Adrenal gland (tissue), 12 donors: ENCODE measurements around the gene PGAP3. TPM values are rescaled to one million over a fixed set of nuclear protein-coding genes. Genes with fewer than 3 reads are reported as not detected.

Experiments used
- DNase-seq, 7 donors: peaks; one replicate each; pipeline ENCODE4 v3.0.0-alpha.2; 2019 to 2020
- H3K27ac ChIP-seq, 5 donors: fragments of 200-600 bp; sonication (generic) in 4 of 5; 1 replicate in 3 of 5; 2 replicates in 2 of 5; pipeline versions ENCODE4 v1.5.1 to v1.8.0; 2016 to 2020; ENCODE audit warnings: mild to moderate bottlenecking in 1 of 5
- H3K27me3 ChIP-seq: fragments of 200-600 bp; 2 replicates; pipeline ENCODE4 v1.8.0; 2021
- H3K36me3 ChIP-seq, 2 donors: fragments of 200-600 bp; replicated peaks in 1 of 2; 1 replicate in 1 of 2; 2 replicates in 1 of 2; pipeline versions ENCODE4 v1.5.1 to v1.8.0; 2018 to 2022
- H3K4me1 ChIP-seq, 2 donors: fragments of 200-600 bp; replicated peaks in 1 of 2; 1 replicate in 1 of 2; 2 replicates in 1 of 2; pipeline versions ENCODE4 v1.5.1 to v1.8.0; 2018 to 2021
- H3K4me3 ChIP-seq, 4 donors: fragments of 200-600 bp; sonication (generic) in 3 of 4; one replicate each; pipeline ENCODE4 v1.5.1; 2016 to 2018
- H3K9me3 ChIP-seq, 3 donors: fragments of 200-600 bp; sonication (generic) in 1 of 3; replicated peaks in 1 of 3; 1 replicate in 2 of 3; 2 replicates in 1 of 3; pipeline versions ENCODE4 v1.5.1 to v1.8.0; 2016 to 2021
- POLR2A ChIP-seq, 2 donors: fragments of 450-650 bp; IDR thresholded peaks; one replicate each; pipeline ENCODE4 v1.6.1; 2017; ENCODE audit warnings: antibody characterized with exemption in 2 of 2, mild to moderate bottlenecking in 2 of 2, moderate library complexity in 1 of 2
- WGBS, 4 donors: extraction: QIAGEN DNeasy Blood & Tissue Kit in 2 of 4; methylation state at CpG; one replicate each; pipeline versions ENCODE4 v1.1.5 to v1.1.7; 2013 to 2017; 5-methylcytosine and 5-hydroxymethylcytosine counted together
- intact Hi-C, 2 donors: fragments of 100-400 bp; cut with DNase I; formaldehyde crosslinking; loops; one replicate each; pipeline versions ENCODE4 v1.14.1 to v1.15.0; 2022 to 2023
- microRNA-seq, 3 donors: library from miRNA; unstranded; fragments of <30 nt; microRNA quantifications; one replicate each; pipeline ENCODE4, GENCODE V29; 2017 to 2020
- polyA plus RNA-seq, 3 donors: library from polyadenylated mRNA; stranded (reverse); fragments of 200-250 nt in 2 of 3; fragments of 350-450 nt in 1 of 3; fragmentation: Illumina TruSeq in 1 of 3; extraction: RNeasy Lipid Tissue Mini Kit (QIAGEN cat#74804) in 1 of 3; gene quantifications; one replicate each; pipeline ENCODE4 v1.2.3, GENCODE V29; 2013 to 2014
- small RNA-seq, 2 donors: library from RNA; depleted of rRNA; stranded (forward); fragments of <200 nt; gene quantifications; one replicate each; pipeline ENCODE3, GENCODE V24; 2016
- total RNA-seq, 9 donors: library from RNA; depleted of rRNA in 4 of 9; stranded (reverse); fragments of >200 nt in 4 of 9; fragments of 120-200 nt in 1 of 9; fragmentation: NEBNext Ultra II Directional in 1 of 9; extraction: Animal tissue kit (Norgen Biotek cat#: 25700) in 1 of 9; gene quantifications; one replicate each; pipeline versions ENCODE4 v1.1.0 to v1.2.4, GENCODE V29; 2013 to 2023
- TF ChIP-seq, protein P1 (sequence below), 6 experiments: fragments of 450-650 bp in 4 of 6; fragments of 200-600 bp in 2 of 6; sonication (generic) in 1 of 6; IDR thresholded peaks; 1 replicate in 5 of 6; 2 replicates in 1 of 6; pipeline versions ENCODE4 v1.5.1 to v1.8.0; 2016 to 2021; ENCODE audit warnings: antibody characterized with exemption in 6 of 6, mild to moderate bottlenecking in 2 of 6, moderate library complexity in 1 of 6
- donor health status: healthy with polysubstance abuse.
- donor health status: Bipolar disorder and iron deficiency.
- donor health status: DM: yes; HTN: yes; CAD: no.
- donor health status: DM: no; HTN: no; CAD: no.
- donor health status: DM: no; HTN: no; CAD: no.
- donor health status: DM: yes; HTN: yes; CAD: no.

The PGAP3 gene
- total and polyA plus RNA-seq, 12 donors, result 7.6 to 35.1 (median 22.7) TPM

DNA sequence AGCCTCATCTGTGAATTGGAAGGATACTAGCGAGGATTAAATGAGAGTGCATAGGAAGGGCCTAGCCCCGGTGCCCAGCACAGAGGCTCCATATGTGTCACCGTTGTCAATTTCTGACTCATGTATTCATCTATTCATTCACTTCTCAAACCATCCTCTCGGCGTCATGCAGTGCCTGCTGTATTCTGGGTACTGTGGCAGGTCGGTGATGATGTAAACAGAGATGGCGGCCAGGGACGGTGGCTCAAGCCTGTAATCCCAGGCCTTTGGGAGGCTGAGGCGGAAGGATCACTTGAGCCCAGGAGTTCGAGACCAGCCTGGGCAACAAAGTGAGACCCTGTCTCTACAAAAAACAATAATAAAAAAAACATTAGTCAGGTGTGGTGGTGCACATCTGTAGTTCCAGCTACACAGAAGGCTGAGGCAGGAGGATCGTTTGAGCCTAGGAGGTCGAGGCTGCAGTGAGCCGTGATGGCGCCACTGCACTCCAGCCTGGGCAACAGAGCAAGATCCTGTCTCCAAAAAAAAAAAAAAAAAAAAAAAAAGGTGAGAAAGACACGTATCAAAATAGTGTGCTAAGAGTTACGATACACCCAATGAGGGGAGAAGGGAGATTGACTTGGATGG, 65.4 kb downstream of the PGAP3 start:
- no peak overlapping the region for H3K4me3 ChIP-seq
- WGBS, 4 donors, result 58 to 62% (median 58%) methylated on average over 16 of the region's 16 CpGs
- DNase-seq, result no peak
- TF ChIP-seq POLR2A (IDR thresholded peaks at IDR 0.05), result no peak
- TF ChIP-seq, protein P1, sequence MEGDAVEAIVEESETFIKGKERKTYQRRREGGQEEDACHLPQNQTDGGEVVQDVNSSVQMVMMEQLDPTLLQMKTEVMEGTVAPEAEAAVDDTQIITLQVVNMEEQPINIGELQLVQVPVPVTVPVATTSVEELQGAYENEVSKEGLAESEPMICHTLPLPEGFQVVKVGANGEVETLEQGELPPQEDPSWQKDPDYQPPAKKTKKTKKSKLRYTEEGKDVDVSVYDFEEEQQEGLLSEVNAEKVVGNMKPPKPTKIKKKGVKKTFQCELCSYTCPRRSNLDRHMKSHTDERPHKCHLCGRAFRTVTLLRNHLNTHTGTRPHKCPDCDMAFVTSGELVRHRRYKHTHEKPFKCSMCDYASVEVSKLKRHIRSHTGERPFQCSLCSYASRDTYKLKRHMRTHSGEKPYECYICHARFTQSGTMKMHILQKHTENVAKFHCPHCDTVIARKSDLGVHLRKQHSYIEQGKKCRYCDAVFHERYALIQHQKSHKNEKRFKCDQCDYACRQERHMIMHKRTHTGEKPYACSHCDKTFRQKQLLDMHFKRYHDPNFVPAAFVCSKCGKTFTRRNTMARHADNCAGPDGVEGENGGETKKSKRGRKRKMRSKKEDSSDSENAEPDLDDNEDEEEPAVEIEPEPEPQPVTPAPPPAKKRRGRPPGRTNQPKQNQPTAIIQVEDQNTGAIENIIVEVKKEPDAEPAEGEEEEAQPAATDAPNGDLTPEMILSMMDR (IDR thresholded peaks at IDR 0.05), result no peak
- no peaks in the 10 kb centered on the region for H3K36me3 ChIP-seq
- H3K9me3 ChIP-seq, result no peaks in the 10 kb centered on the region
- H3K27me3 ChIP-seq, result peaks cover 13% of the 10 kb centered on the region
- H3K27ac ChIP-seq, result peak overlapping the region in 1 of 5 donors; percentile 12
- peaks cover 15 to 21% of the 10 kb centered on the region in 2 donors for H3K4me1 ChIP-seq
- intact Hi-C loops, result loop anchor here (2.0 kb wide), 2 partner anchors 46 to 74 kb away; partner anchors contain the start of gene PNMT (in 1 of the 2)

DNA sequence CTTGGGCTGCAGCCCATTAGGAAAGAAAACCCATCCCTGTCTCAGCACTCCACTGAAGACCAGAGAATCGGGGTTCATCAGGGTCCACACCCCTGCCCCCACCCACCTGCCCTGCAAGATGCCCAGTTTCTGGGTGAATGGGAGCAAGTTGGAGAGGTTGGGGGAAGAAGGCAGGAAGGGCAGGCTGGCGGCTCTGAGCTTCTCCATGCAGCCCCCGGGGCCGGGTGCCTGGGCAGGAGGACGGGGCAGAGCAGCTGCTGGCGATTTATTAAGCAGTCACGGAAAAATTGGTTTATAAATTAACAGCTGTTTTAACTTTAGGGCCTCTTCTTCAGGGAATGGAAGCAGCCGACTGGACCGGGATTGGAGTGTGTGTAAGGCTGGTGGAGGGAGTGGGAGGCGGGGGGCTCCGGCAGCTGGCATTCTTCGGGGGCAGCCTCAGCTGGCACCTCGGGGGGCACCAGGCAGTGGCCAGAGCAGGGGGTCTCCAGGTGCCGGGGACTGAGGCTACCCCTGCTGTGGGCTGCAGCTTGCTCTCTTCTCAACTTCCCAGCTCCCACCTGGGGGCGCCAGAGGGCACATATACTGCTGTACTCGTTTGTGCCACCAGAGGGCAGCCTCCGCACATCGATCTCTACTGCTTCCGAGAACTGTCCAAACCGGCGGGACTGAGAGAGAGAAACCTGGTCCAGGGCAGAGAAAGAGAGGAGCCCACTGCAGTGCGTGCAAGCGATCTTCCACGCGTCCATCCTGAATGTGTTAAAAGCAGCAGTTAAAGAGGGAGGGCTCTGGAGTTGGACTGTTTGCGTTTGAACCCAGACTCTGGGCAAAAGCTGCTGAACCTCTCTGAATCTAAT, 66.1 kb downstream of the PGAP3 start:
- Histone ChIP-seq H3K36me3 (no peaks in the 10 kb centered on the region), H3K4me1 (peaks cover 8 to 14% of the 10 kb centered on the region in 2 donors), H3K27me3 (peaks cover 7% of the 10 kb centered on the region), H3K9me3 (no peaks in the 10 kb centered on the region), H3K4me3 (no peak overlapping the region), H3K27ac (peak overlapping the region in 1 of 5 donors; percentile 12)
- TF ChIP-seq, protein P1 (IDR thresholded peaks at IDR 0.05), result peak; percentile 96 to 100 (median 100)
- no peak for TF ChIP-seq POLR2A (IDR thresholded peaks at IDR 0.05)
- intact Hi-C loops, result loop anchor here (2.0 kb wide), 3 partner anchors 47 to 135 kb away; partner anchors contain the start of gene PNMT (in 1 of the 2)
- WGBS, 4 donors, result 10 to 12% (median 11%) methylated on average over 25 to 26 of the region's 26 CpGs
- peak; percentile 76 to 97 (median 89) for DNase-seq

Small RNA genes lying within 50 kb of the gene (microRNA-seq; reads per million reads assigned to microRNA genes)
- gene MIR4728, result 0 to 1.9 (median 1.1) reads per million in 3 donors

Small RNA genes lying within 50 kb of the gene (small RNA-seq; reads per million reads assigned to genes)
- 0 reads per million in 2 donors for gene MIR4728

Other genes starting within 250 kb of the PGAP3 start
- gene MED1, start 236.8 kb downstream of the PGAP3 start, total RNA-seq, result 10 to 100 TPM; 13.5 to 29.4 (median 26.4) TPM
- gene MED1, start 236.8 kb downstream of the PGAP3 start, polyA plus RNA-seq, result 10 to 100 TPM in 1 of 3 donors, 1 to 10 TPM in 2; 3.5 to 28.7 (median 6.7) TPM
- 100 to 1,000 TPM in 1 of 9 donors, 10 to 100 TPM in 8; 23.4 to 206 (median 44.5) TPM for gene CDK12, start 226.6 kb downstream of the PGAP3 start, total RNA-seq
- gene CDK12, start 226.6 kb downstream of the PGAP3 start, polyA plus RNA-seq, result 10 to 100 TPM in 2 of 3 donors, 1 to 10 TPM in 1; 7.2 to 37.7 (median 17.6) TPM
- gene NEUROD2, start 80.1 kb downstream of the PGAP3 start, total RNA-seq, result not detected
- gene NEUROD2, start 80.1 kb downstream of the PGAP3 start, polyA plus RNA-seq, result under 1 TPM in 1 of 3 donors, not detected in 2; 0.08 TPM
- 10 to 100 TPM in 3 of 9 donors, 1 to 10 TPM in 3, under 1 TPM in 2, not detected in 1; 0.32 to 39.7 (median 3.4) TPM for gene PPP1R1B, start 61.1 kb downstream of the PGAP3 start, total RNA-seq
- 10 to 100 TPM; 37.5 to 58.0 (median 46.9) TPM for gene PPP1R1B, start 61.1 kb downstream of the PGAP3 start, polyA plus RNA-seq
- gene STARD3, start 50.9 kb downstream of the PGAP3 start, total RNA-seq, result 100 to 1,000 TPM in 3 of 9 donors, 10 to 100 TPM in 6; 38.6 to 129 (median 85.1) TPM
- gene STARD3, start 50.9 kb downstream of the PGAP3 start, polyA plus RNA-seq, result 100 to 1,000 TPM; 101 to 220 (median 102) TPM
- 10 to 100 TPM in 1 of 9 donors, 1 to 10 TPM in 5, under 1 TPM in 2, not detected in 1; 0.78 to 13.6 (median 1.6) TPM for gene TCAP, start 22.7 kb downstream of the PGAP3 start, total RNA-seq
- gene TCAP, start 22.7 kb downstream of the PGAP3 start, polyA plus RNA-seq, result 10 to 100 TPM in 1 of 3 donors, 1 to 10 TPM in 1, under 1 TPM in 1; 0.92 to 13.4 (median 2.9) TPM
- 100 to 1,000 TPM in 3 of 9 donors, 10 to 100 TPM in 1, 1 to 10 TPM in 3, under 1 TPM in 1, not detected in 1; 0.47 to 366 (median 8.4) TPM for gene PNMT, start 19.6 kb downstream of the PGAP3 start, total RNA-seq
- 100 to 1,000 TPM; 185 to 593 (median 477) TPM for gene PNMT, start 19.6 kb downstream of the PGAP3 start, polyA plus RNA-seq
- gene ERBB2, start 12.0 kb upstream of the PGAP3 start, total RNA-seq, result 10 to 100 TPM in 6 of 9 donors, 1 to 10 TPM in 3; 7.4 to 16.9 (median 12.1) TPM
- 10 to 100 TPM in 1 of 3 donors, 1 to 10 TPM in 2; 4.8 to 12.3 (median 8.3) TPM for gene ERBB2, start 12.0 kb upstream of the PGAP3 start, polyA plus RNA-seq
- 100 to 1,000 TPM in 1 of 9 donors, 10 to 100 TPM in 8; 41.9 to 210 (median 47.4) TPM for gene MIEN1, start 42.5 kb upstream of the PGAP3 start, total RNA-seq
- gene MIEN1, start 42.5 kb upstream of the PGAP3 start, polyA plus RNA-seq, result 100 to 1,000 TPM in 2 of 3 donors, 10 to 100 TPM in 1; 79.9 to 130 (median 108) TPM
- 1 to 10 TPM in 1 of 9 donors, under 1 TPM in 4, not detected in 4; 0.06 to 1.2 (median 0.25) TPM for gene GRB7, start 49.9 kb upstream of the PGAP3 start, total RNA-seq
- gene GRB7, start 49.9 kb upstream of the PGAP3 start, polyA plus RNA-seq, result under 1 TPM in 2 of 3 donors, not detected in 1; 0.17 to 0.56 TPM
- 1 to 10 TPM in 5 of 9 donors, under 1 TPM in 4; 0.06 to 3.6 (median 1.0) TPM for gene IKZF3, start 176.3 kb upstream of the PGAP3 start, total RNA-seq
- gene IKZF3, start 176.3 kb upstream of the PGAP3 start, polyA plus RNA-seq, result under 1 TPM; 0.37 to 0.88 (median 0.46) TPM
- gene ZPBP2, start 180.1 kb upstream of the PGAP3 start, total RNA-seq, result not detected
- not detected for gene ZPBP2, start 180.1 kb upstream of the PGAP3 start, polyA plus RNA-seq
- gene GSDMB, start 230.6 kb upstream of the PGAP3 start, total RNA-seq, result 1 to 10 TPM in 5 of 9 donors, under 1 TPM in 3, not detected in 1; 0.53 to 3.0 (median 1.1) TPM
- gene GSDMB, start 230.6 kb upstream of the PGAP3 start, polyA plus RNA-seq, result 10 to 100 TPM in 2 of 3 donors, under 1 TPM in 1; 0.51 to 11.7 (median 10.0) TPM
- gene ORMDL3, start 239.5 kb upstream of the PGAP3 start, total RNA-seq, result 10 to 100 TPM; 29.1 to 76.7 (median 51.6) TPM
- gene ORMDL3, start 239.5 kb upstream of the PGAP3 start, polyA plus RNA-seq, result 100 to 1,000 TPM in 1 of 3 donors, 10 to 100 TPM in 2; 40.4 to 102 (median 52.1) TPM
- not detected for gene LRRC3C, start 239.7 kb upstream of the PGAP3 start, total RNA-seq
- not detected for gene LRRC3C, start 239.7 kb upstream of the PGAP3 start, polyA plus RNA-seq